ENCODE results near the gene ZNF747.

- TF ChIP-seq CTCF (IDR thresholded peaks at IDR 0.05) (no peak; the same call in 1 of the 2 replicates), POLR2AphosphoS5 (IDR thresholded peaks at IDR 0.05; ENCODE audit: low read depth, low read length) (peak; percentile 90), REST (IDR thresholded peaks at IDR 0.05; ENCODE audit: insufficient read depth in 1 of 2, low read depth in 2 of 2, low read length in 1 of 2) (no peak)
Measured at GRCh38 chr16:30534368-30535105, at the start of gene ZNF747.
